Measurements from ENCODE around the gene DDX23.

DDX23 gene

GRCh38 chr12:48781750-48782456 is 70.1 kb downstream of the DDX23 start:
- H3K27ac ChIP-seq: peak overlapping the region; percentile 70
- TF ChIP-seq CTCF (conservative IDR thresholded peaks at IDR 0.05) (no peak), ZFX (IDR thresholded peaks at IDR 0.05) (no peak)

- peak overlapping the region; percentile 70 for H3K27ac ChIP-seq
- TF ChIP-seq ZFX (IDR thresholded peaks at IDR 0.05): no peak
- no peak for TF ChIP-seq CTCF (conservative IDR thresholded peaks at IDR 0.05)
Measured at GRCh38 chr12:48780381-48781025, 71.5 kb downstream of the DDX23 start.

DNA sequence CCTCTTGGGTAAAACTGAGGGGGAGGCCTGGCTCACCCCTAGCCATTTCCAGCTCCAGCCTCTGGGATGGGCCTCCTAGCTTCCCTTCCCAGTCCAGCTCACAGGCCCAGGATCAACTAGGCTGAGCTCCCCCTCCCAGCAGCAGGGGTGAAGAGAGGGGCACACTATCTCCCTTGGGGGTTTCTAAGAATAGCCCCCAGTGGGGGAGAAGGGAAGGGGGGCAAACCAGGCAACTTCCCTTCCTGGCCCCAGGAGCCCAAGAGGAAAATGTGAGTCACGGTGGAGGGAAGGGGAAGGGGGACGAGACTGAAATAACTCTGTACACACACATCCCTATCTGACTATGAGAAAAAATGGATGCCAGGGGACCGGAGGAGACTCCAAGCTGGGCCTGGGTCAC is 72.1 kb downstream of the DDX23 start:
- no peak for TF ChIP-seq CTCF (conservative IDR thresholded peaks at IDR 0.05)
- no peak for TF ChIP-seq ZFX (IDR thresholded peaks at IDR 0.05)
- peak overlapping the region; percentile 70 for H3K27ac ChIP-seq

Data from C4-2B (cell line).